Neural cell (in vitro differentiated cells): ENCODE results near the gene SNX30. TPM values are rescaled to one million over a fixed set of nuclear protein-coding genes. Genes with fewer than 3 reads are reported as not detected.

ENCODE experiments used
- H2AFZ ChIP-seq: fragments of 200-600, 300-800 bp; sonication (generic), shearing (Covaris generic); 2 replicates; pipeline ENCODE4 v1.6.0; 2014; ENCODE audit warnings: low read depth, mild to moderate bottlenecking, antibody characterized with exemption, low read length, moderate library complexity
- H3F3A ChIP-seq: fragments of 200-600 bp; shearing (Covaris generic); 2 replicates; pipeline ENCODE4 v1.6.1; 2016; ENCODE audit warnings: mild to moderate bottlenecking, moderate library complexity, mixed read lengths, antibody characterized with exemption, low read length; ENCODE audit not compliant: insufficient read depth, poor library complexity, severe bottlenecking
- H3K27ac ChIP-seq: fragments of 200-600, 300-800 bp; sonication (generic), shearing (Covaris generic); 2 replicates; pipeline ENCODE4 v1.5.1; 2014; ENCODE audit warnings: mild to moderate bottlenecking, low read length, moderate library complexity
- H3K27me3 ChIP-seq: fragments of 300-800, 200-600 bp; sonication (generic), shearing (Covaris generic); 2 replicates; pipeline ENCODE4 v1.6.0; 2014; ENCODE audit warnings: mild to moderate bottlenecking, low read depth, low read length, moderate library complexity; ENCODE audit not compliant: insufficient read depth
- H3K36me3 ChIP-seq: fragments of 300-800, 200-600 bp; sonication (generic), shearing (Covaris generic); 2 replicates; pipeline ENCODE4 v1.5.1; 2014; ENCODE audit warnings: mild to moderate bottlenecking, antibody characterized with exemption, low read length, moderate library complexity; ENCODE audit not compliant: insufficient read depth
- H3K4me2 ChIP-seq: fragments of 300-800, 200-600 bp; sonication (generic), shearing (Covaris generic); 2 replicates; pipeline ENCODE4 v1.6.0; 2014; ENCODE audit warnings: mild to moderate bottlenecking, low read length
- H3K4me3 ChIP-seq: fragments of 300-800, 200-600 bp; sonication (generic), shearing (Covaris generic); 2 replicates; pipeline ENCODE4 v1.5.1; 2014; ENCODE audit warnings: mild to moderate bottlenecking, low read length, moderate library complexity
- H3K79me2 ChIP-seq: fragments of 200-600 bp; shearing (Covaris generic); replicated peaks from 2 replicates; pipeline ENCODE4 v1.6.0; 2014; ENCODE audit warnings: mild to moderate bottlenecking, low read length, moderate library complexity; ENCODE audit not compliant: insufficient read depth
- H3K9ac ChIP-seq: fragments of 300-800, 200-600 bp; sonication (generic), shearing (Covaris generic); 2 replicates; pipeline ENCODE4 v1.6.1; 2016; ENCODE audit warnings: mild to moderate bottlenecking, low read length, mixed read lengths
- H3K9me2 ChIP-seq: fragments of 200-600 bp; shearing (Covaris generic); 2 replicates; pipeline ENCODE4 v1.6.1; 2016; ENCODE audit warnings: mild to moderate bottlenecking, low read length, mixed read lengths; ENCODE audit not compliant: insufficient read depth
- H3K9me3 ChIP-seq: fragments of 200-600, 300-800 bp; sonication (generic), shearing (Covaris generic); 2 replicates; pipeline ENCODE4 v1.6.1; 2016; ENCODE audit warnings: mild to moderate bottlenecking, mixed run types, low read length, moderate library complexity, mixed read lengths
- H4K20me1 ChIP-seq: fragments of 200-600 bp; shearing (Covaris generic); 2 replicates; pipeline ENCODE4 v1.6.1; 2016; ENCODE audit warnings: mild to moderate bottlenecking, mixed run types; ENCODE audit not compliant: insufficient read depth
- CTCF ChIP-seq: fragments of 450-650 bp; IDR thresholded peaks from 2 replicates; pipeline ENCODE4 v1.5.1; 2014; ENCODE audit warnings: antibody characterized with exemption, mild to moderate bottlenecking, moderate library complexity; ENCODE audit not compliant: poor library complexity, severe bottlenecking
- EP300 ChIP-seq: fragments of 450-650 bp; conservative IDR thresholded peaks from 2 replicates; pipeline ENCODE4 v1.6.1; 2014; ENCODE audit warnings: antibody characterized with exemption, mild to moderate bottlenecking, moderate library complexity; ENCODE audit not compliant: poor library complexity, severe bottlenecking
- EZH2 ChIP-seq: fragments of 200-600, 300-800 bp; shearing (Covaris generic), sonication (generic); IDR thresholded peaks from 2 replicates; pipeline ENCODE4 v1.6.1; 2014; ENCODE audit warnings: antibody characterized with exemption, low read length, borderline replicate concordance, mild to moderate bottlenecking; ENCODE audit not compliant: insufficient read depth, poor library complexity, severe bottlenecking
- MXI1 ChIP-seq: fragments of 450-650 bp; conservative IDR thresholded peaks from 2 replicates; pipeline ENCODE4 v1.6.1; 2014; ENCODE audit warnings: antibody characterized with exemption, mild to moderate bottlenecking; ENCODE audit not compliant: poor library complexity, severe bottlenecking
- POLR2AphosphoS5 ChIP-seq: IDR thresholded peaks from 2 replicates; pipeline ENCODE4 v1.6.1; 2012
- RAD21 ChIP-seq: fragments of 450-650 bp; conservative IDR thresholded peaks from 2 replicates; pipeline ENCODE4 v1.6.1; 2014; ENCODE audit warnings: antibody characterized with exemption, mild to moderate bottlenecking, moderate library complexity
- REST ChIP-seq: IDR thresholded peaks from 2 replicates; pipeline ENCODE4 v1.6.1; 2012; ENCODE audit warnings: borderline replicate concordance
- SMC3 ChIP-seq: fragments of 450-650 bp; conservative IDR thresholded peaks from 2 replicates; pipeline ENCODE4 v1.6.1; 2014; ENCODE audit warnings: antibody characterized with exemption, mild to moderate bottlenecking, moderate library complexity; ENCODE audit not compliant: poor library complexity
- TAF1 ChIP-seq: IDR thresholded peaks from 2 replicates; pipeline ENCODE4 v1.6.1; 2012; ENCODE audit warnings: low read depth
- polyA plus RNA-seq: library from polyadenylated mRNA; depleted of rRNA; stranded (reverse); fragments of >200 nt; gene quantifications from 2 replicates; pipeline ENCODE4 v1.2.3, GENCODE V29; 2014

Gene SNX30
- polyA plus RNA-seq, 1 donor from 2014 or later = 30.0 TPM

GRCh38 chr9:112731971-112732370, 18.6 kb upstream of the SNX30 start:
- Histone ChIP-seq H2AFZ (no peak overlapping the region), H3F3A (no peaks in the 10 kb centered on the region), H3K27ac (no peak overlapping the region), H3K4me3 (no peak overlapping the region), H3K9me3 (no peaks in the 10 kb centered on the region), H4K20me1 (no peaks in the 10 kb centered on the region), H3K4me2 (no peak overlapping the region), H3K9ac (no peak overlapping the region), H3K79me2 (no peaks in the 10 kb centered on the region), H3K27me3 (no peaks in the 10 kb centered on the region), H3K36me3 (no peaks in the 10 kb centered on the region), H3K9me2 (no peaks in the 10 kb centered on the region)
- TF ChIP-seq CTCF (no peak), TAF1 (no peak), RAD21 (no peak), MXI1 (no peak), EP300 (no peak), SMC3 (no peak), REST (no peak), POLR2AphosphoS5 (no peak), EZH2 (no peak)

GRCh38 chr9:112734892-112735291, 15.7 kb upstream of the SNX30 start:
- no peaks in the 10 kb centered on the region for H3K79me2 ChIP-seq
- no peaks in the 10 kb centered on the region for H3K36me3 ChIP-seq
- H3K9me2 ChIP-seq = no peaks in the 10 kb centered on the region
- H3K4me2 ChIP-seq = no peak overlapping the region
- H3F3A ChIP-seq = no peaks in the 10 kb centered on the region
- no peak overlapping the region for H3K4me3 ChIP-seq
- H3K27ac ChIP-seq = no peak overlapping the region
- no peak for TF ChIP-seq RAD21
- TF ChIP-seq POLR2AphosphoS5 = no peak
- TF ChIP-seq MXI1 = no peak
- TF ChIP-seq SMC3 = no peak
- no peak for TF ChIP-seq EP300
- TF ChIP-seq EZH2 = no peak
- no peak for TF ChIP-seq CTCF
- no peak for TF ChIP-seq REST
- TF ChIP-seq TAF1 = no peak
- H3K9ac ChIP-seq = no peak overlapping the region
- no peaks in the 10 kb centered on the region for H4K20me1 ChIP-seq
- H3K27me3 ChIP-seq = no peaks in the 10 kb centered on the region
- H2AFZ ChIP-seq = no peak overlapping the region
- H3K9me3 ChIP-seq = no peaks in the 10 kb centered on the region
